Anterior cingulate cortex (tissue), 58 donors: ENCODE data around the gene FGD4.

Experiments
- DNase-seq, 58 donors: peaks; one replicate each; lab custom pipeline; 2025; lab: John Stamatoyannopoulos, UW

The FGD4 gene

DNA sequence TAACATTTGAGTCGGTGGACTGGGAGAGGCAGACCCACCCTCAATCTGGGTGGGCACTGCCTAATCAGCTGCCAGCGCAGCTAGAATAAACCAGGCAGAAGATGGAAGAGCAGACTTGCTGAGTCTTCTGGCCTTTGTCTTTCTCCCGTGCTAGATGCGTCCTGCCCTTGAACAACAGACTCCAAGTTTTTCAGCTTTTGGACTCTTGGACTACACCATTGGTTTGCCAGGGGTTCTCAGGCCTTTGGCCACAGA is 252.5 kb downstream of the FGD4 start:
- no peak for DNase-seq

DNA sequence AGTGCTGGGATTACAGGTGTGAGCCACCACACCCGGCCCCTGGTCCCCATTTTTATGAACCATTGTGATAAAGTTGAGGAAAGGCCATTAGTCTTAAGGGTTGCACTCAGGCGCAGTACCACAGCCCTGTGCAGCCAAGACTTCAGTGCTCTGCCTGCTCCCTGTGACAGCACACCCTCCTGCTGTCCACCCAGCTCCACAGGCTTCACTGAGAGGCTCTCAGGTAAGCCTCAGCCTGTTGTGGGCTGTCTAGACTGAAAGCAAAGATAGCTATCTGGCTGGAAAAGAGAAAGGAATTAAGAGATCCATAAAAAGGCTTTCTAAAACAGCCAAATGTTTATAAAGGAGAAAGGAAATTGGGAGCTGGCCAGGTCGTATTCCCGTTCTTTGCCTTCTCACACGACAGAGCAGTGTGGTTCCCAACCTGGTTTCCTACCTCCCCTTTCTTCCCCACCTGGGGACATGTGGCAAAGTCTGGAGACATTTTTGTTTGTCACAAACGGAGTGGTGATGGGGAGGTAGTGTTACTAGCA is 260.6 kb downstream of the FGD4 start:
- no peak for DNase-seq

DNA sequence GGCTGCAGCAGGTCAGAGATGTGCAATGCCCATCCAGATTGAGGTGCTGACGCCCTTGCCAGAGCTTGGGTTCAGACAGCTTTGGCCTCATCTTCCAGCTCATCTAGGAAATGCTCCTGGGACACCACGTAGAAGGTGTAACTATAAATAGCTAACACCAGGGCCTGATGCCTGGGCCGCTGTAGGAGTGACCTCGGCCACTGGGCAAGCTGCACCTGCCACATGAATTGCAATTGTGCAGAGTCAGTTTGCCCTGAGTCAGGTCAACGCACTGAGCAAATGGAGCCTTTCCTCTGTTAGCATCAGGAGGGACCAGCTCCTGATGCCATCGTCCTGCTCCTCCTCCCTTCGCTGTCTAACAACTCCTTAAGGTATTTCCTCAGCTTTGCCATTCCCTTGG is 262.3 kb downstream of the FGD4 start:
- DNase-seq, result no peak

DNA sequence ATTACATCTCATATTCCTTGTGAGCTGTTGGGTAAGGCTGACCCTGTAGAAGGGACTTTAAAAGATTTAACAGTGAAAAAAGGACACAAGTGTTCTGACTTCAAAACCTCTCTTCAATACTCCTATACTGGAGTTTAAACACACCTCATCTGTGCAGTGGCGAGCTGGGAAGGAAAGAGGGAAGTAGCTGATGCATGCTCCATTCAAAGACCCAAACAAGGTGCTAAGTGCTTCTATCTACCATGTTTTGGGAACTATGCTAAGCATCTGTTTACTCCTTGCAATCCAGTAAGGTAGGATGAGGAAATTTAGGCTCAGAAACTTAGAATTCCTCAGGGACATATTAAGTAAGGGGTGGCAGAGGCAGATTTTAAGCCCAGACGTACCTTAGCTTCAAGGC is 263.3 kb downstream of the FGD4 start:
- no peak for DNase-seq

DNA sequence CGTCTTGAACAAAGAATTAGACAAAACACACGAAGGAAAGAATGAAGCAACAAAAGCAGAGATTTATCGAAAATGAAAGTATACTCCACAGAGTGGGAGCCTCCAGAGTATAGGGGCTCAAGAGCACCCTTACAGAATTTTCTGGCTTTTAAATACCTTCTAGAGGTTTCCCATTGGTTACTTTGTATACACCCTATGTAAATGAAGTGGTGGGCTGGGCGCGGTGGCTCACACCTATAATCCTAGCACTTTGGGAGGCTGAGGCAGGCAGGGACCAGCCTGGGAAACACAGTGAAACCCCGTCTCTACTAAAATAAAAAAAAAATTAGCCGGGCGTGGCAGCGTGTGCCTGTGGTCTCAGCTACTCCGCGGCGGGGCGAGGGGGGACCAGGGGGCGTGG is 266.7 kb downstream of the FGD4 start:
- no peak for DNase-seq

DNA sequence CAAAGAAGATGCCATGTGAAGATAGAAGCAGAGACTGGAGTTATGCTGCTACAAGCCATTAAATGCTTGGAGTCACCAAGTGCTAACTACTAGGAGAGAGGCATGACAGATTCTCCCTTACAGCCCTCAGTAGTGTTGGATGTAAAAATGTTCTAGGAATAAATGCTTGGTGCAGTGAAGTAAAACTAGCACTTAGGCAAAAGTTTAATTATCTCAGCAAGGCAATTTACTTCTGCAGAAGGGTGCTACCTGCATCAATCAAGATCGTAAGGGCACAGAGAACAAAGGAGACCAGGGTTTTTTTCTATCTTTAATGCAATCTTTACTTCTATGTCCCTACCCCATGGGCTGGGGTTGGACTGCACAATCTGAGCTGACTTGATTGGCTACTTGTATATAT is 270.2 kb downstream of the FGD4 start:
- no peak for DNase-seq

DNA sequence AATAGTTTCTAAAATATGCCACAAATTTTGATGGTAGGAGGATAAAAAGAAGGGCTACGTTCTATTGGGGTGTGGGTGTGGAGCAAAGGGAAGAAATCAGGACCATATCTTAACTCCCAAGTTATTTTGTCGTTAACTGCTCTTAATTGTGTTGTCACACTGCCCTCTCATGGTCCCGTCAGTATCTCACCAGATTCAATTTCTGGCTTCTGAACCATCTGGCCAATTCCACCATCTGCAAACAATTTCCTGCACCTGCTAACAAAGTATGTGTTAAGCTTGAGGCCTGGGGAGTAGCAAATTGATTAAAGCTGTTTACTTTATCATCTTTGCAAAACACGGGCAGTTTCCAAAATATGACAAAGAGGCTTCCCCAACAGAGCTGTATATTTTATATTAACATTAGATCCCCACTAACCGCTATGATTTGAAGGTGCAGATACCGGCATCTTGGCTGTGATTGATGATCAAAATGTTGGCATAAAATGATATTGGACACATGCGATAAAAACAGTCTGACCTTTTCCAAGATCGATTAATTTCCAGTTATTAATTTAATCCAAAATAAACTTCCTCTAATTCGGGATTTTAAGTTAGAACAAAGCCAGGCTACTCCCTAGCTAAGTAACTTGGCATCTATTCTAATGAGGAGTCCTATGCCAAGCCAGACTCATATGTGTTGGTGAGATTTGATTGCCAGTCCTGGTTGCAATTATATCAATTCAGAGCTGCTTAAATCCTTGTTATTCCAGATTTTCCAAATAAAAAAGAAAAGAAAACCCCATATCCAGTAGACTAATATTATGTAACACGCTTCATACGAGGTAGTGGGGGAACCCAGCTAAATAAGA is 272.8 kb downstream of the FGD4 start:
- peak in 26 of 58 donors; percentile 3 to 58 (median 24) for DNase-seq

DNA sequence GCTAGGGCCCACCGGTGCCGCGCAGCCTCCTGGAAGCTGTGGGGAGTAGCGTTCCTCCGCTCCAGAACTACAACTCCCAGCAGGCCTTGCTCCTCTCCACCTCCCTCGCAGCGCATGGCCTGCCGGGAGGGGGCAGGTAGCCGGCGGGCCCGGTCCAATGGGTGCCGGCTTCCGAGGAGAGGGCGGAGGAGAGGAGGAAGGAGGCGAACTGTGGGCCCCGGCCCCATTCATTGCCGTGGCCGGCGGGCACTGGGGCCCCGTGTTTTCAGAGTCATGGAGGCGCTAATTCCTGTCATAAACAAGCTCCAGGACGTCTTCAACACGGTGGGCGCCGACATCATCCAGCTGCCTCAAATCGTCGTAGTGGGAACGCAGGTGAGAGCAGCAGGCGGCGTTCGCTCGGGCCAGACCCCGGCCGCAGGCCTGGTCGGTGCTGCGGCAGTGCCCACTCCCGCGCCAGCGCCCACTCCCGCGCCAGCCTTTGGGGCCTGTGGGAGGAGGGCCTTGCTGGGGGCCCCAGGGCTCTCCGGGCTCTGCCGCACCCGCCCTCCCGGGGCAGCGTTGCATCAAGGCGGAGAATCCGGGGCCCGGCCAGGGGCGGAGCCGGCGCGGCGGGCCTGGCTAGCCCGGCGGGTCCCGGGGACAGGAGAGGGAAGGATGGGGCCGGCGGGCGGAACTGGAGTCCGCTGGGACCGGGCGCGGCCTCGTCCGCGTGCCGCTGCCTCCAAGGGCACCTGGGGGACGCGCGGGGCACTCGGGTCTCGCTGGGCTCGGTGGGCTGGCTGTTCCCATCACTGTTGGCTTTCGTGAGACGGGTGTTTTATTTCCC is 279.9 kb downstream of the FGD4 start, which contains the start of gene DNM1L:
TSS of gene DNM1L (plus strand) at position 211 of the 829 bp plus-strand sequence. CDS start at position 274, 63 bp downstream.
- peak; percentile 62 to 98 (median 93) for DNase-seq

DNA sequence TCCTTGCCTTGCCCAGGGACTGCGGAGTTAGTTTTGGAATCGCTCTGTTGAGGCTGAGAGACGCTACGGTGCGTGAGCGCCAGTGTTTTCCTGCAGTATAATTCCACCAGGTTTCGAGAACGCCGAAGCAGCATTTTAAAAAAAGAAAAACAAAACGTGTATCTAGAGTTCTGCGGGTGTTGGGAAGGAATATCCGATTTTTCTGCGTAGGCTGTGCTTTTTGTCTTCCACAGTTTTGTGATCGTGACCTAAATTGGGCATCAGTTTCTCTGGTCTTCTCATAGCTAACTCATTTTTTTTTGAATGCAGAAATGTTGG is 280.5 kb downstream of the FGD4 start:
- peak in 1 of 58 donors; percentile 58 for DNase-seq

DNA sequence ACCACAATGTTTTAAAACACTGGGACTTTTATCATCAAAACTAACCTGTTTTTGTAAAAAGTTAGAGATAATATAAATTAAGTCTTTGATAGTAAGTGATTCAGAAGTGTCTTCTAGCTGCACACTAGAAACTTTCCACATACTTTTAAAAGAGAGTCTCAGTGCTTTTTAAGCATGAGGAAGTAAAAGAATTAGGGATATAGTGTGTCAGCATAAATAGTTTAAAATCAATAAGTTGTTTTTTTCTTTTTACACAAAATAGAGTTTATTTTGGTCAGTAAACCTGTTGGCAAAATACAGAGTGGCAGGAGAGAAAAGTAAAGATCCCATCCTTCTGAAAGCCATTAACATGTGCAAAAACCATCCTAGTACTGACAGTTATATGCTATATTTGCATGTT is 281.4 kb downstream of the FGD4 start:
- no peak for DNase-seq

DNA sequence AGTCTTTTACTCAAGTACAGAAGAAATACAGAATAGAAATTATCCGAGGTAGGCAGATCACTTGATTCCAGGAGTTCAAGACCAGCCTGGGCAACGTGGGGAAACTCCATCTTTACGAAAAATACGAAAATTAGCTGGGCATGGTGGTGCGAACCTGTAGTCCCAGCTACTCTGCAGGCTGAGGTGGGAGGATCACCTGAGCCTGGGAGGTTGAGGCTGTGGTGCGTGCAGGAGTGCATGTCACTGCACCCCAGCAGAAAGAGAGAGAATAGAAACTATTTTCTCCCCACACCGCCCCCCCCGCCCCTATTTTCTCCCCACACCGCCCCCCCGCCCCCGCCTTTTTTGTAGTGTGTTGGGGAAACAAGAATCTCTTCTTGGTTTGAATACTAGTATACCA is 281.9 kb downstream of the FGD4 start:
- DNase-seq, result no peak

DNA sequence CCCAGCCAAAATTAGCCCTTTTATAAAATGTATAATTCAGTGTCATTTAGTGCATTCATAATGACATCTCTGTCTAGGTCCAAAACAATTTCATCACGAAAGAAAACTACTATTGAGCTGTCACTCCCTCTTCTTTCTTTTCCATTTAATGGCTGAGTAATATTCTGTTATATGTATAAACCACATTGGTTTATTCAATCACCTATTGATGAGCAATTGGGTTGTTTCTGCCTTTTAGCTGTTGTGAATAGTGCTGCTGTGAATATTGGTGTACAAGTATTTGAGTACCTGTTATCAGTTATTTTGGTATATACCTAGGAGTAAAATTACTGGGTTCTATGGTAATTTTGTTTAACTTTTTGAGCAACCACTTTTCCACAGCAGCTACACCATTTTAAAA is 287.0 kb downstream of the FGD4 start:
- no peak for DNase-seq

DNA sequence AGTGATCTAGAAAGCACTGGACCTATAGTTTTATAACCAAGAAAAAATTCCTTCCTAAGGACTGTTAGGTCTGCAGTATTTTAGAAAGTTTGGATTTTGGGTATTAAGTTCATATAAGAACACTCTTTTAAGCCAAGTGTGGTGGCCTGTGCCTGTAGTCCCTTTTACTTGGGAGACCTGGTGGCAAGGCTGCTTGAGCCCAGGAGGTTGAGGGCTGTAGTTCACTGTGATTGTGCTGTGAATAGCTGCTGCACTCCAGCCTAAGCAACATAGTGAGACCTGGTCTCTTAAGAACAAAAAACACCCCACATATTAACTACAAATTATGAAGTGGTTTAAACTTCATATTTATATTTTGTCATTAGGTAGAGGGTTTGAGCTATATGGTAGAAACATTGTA is 289.4 kb downstream of the FGD4 start:
- DNase-seq, result no peak

DNA sequence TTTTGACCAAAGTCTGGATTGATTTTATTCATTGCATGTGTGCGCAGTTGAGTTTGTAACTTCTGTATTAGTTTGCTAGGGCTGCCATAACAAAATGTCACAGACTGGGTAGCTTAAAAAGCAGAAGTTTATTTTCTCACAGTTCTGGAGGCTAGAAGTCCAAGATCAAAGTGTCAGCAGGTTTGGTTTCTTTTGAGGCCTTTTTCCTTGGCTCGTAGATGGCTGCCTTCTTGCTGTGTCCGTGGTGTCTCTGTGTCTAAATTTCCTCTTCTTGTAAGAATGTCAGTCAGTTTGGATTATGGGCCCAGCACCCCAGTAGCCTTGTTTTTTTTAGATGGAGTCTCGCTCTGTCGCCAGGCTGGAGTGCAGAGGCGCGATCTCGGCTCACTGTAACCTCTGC is 291.6 kb downstream of the FGD4 start:
- DNase-seq, result no peak

DNA sequence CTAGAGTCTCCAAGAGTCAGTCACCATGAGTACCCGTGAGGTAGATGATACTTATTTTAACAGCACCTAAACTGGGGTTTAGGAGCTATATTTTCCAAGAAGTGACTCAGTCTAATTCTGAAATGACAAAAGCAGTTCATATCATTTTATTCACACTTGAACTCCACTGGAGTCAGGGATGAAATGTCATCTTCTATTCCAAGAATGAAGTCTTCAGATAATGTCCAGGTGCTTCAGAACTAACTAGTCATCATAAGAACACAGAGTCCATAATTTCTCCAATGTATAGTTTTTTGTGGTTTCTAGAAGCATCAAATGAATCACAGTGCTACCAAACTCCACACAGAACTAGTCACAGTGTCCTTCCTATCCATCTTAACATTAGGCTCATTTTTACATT is 293.0 kb downstream of the FGD4 start:
- DNase-seq, result no peak

DNA sequence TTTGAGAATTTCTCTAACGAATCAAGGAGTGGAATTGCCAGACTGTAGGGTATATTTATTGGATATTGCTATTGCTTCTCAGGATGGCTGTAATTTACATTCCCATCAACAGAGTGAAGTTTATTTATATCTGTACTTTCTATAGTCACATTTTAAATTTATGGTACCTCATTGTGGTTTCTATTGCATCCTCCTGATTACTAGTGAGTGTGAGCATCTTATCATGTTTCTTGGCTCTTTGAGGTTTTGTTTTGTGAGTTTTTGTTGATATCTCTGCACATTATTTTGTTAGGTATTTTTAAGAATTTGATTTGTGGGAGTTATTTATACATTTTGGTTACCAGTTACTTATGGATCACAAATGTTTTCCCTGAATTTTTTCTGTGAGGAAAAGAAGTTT is 293.7 kb downstream of the FGD4 start:
- no peak for DNase-seq
